Ramos (cell line): Measurements from ENCODE around the gene TTC34.
"Not testable (repeated sequence)": the region's sequence is repeated elsewhere in the genome, so short reads cannot be mapped to it uniquely, and the experiment has no call there.

Source experiments
- in situ Hi-C: fragments of 300-500 bp; cut with MboI; formaldehyde crosslinking; loops from one replicate; pipeline ENCODE4 v1.14.3; 2022; ENCODE audit warnings: low sequenced_read_pairs; ENCODE audit not compliant: unreplicated experiment

The TTC34 gene

DNA sequence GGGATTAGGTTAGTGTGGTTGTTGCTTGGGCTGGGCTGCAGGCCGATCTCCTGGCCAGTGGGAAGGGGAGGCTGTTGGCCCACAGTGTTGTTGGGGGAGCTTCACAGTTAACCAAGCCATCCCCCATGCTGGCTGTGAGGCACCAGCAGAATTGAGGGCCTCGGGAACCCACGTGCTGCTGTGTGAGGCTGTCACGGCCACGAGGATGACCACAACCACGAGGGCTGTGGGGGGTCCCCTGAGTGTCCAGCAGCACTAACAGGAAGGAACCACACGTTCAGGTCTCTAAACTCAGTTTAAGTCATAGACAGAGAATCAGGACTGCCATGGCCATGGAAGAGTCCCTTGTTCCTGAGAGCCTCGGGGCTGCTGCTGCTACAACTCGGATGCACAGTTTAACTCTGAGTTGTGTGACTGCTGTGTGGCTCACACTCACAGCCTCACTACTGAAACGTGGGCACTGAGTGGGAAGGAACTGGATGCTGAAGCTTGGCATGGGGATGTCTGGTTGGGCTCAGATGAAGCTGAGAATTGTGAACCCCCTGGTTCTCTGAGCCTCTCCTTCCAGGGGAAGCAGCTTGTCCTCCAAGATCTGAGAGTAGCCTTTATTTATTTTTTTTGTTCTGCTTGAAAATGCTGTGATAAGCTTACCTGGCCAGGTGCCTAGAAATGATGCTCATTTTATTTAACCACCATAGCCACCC, 163.9 kb downstream of the TTC34 start:
- in situ Hi-C loops: no loop called here

GRCh38 chr1:2636733-2637132, 164.8 kb downstream of the TTC34 start:
- in situ Hi-C loops: no loop called here

DNA sequence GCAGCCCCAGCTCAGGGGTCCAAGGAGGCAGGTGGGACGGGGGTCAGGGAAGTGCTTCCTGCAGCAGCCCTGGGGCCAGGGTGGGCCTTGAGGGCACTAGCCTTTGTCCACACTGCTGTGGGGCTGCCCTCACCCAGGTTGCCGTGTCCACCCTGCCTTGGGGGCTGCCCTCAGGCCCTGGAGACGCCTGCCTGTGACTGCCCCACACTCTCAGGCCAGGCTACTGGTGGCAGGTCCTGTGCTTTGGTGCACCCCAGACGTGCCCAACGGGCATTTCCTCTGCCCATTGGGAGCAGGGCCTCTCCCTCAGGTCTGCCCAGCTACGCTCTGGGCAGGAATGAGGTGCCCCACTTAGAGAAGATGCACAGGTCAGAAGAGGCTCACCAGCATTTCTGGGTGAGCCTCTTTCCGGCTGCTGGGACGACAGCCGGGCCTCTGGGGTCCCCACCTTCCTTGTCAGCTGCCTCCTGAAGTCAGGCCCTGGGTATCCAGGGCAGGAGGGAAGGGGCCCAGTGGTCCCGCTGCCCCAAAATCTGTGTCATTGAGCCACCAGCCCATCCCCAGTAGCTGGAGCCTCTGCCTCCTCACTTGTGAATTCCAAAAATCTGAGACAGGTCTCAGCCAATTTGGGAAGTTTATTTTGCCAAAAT, 166.0 kb downstream of the TTC34 start:
- in situ Hi-C loops: no loop called here

DNA sequence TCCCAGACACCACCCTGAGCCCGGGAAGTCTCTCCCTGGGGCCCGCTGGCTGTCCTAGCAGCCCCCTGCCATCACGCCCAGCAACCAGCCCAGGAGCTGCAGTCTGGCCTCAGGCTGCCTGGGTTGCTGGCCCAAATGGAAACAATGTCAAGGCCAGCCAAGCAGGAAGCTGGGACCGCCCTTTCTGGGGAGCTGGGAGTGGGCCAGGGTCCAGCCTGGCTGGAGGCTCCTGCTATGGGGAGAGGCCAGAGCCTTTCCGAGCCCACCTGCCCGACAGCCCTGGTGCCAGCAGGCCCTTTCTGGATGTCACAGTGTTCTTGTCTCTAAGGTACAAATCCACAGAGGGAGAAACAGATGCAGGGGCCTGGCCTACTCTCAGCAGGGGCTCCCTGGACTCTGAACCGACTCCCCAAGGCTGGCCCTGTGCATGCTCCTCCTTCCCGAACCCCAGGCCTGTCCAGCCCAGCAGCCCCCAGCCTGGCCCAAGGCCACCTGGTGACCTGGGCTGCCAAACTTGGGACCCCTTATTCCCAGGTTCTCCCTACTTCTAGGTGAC, 167.5 kb downstream of the TTC34 start:
- in situ Hi-C loops: no loop called here

DNA sequence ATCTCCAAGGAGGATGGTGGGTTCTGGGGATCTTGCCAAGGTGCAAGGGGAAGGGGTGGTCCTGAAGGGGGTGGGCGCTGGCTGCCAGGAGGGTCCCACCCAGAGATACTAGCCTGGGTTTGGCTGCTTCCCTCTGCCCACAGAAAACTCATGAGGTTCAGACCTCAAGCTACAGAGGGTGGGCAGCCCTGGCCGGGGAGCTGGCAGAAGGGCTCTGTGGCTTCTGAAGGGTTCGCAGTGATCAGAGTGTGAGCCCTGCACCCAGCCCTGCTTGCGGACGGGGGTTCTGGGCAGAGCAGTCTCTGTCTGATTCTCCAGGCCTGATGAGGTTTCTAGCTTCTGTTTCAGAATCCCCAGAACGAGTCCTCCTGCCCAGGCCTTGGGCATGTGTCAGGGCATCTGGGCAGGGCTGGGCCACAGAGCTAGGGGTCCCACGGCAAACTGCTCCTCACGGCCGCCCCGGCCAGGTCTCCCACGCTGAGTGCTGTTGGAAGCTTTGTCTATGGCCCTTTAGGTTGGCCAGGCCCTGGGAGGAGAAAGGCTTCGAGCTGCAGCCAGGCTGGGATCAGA, 168.0 kb downstream of the TTC34 start:
- in situ Hi-C loops: no loop called here

DNA sequence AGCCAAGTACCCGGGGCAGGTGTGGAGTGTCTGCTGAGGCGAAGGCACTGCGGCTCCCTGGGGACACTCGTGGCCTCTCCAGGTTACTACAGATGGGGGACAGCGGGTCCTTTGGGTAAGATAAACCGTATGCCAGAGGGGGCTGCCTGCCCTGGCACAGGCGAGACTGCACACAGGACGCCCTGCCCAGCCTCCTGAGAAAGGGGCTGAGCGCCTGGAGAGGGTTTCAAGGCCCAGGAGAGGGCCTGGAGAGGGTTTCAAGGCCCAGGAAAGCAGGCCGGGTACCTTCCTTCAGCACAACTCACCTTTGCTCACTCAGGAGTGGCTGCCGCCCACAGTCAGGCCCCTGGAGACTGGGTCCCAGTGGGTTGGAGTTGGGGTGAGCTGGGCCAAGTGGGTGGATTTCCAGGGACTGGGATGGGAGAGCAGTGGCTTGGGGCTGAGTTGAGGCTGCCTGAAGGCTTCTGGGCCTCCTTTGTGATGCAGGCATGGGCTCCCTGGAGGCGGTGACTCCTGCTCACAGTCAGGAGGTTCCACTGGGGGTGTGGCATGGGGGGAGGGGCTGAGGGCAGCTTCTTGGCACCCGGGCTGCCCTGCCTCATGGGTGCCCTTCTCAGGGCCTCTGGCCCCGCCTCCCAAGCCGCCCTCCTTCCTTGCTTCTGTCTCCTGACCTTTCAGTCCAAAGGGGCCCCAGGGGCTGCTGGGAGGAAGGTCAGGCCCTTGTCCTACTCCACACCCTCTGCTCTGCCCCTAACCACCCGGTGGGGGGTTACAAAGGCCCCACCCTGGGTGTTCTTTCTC, 168.7 kb downstream of the TTC34 start, which contains the start of gene MMEL1:
Gene MMEL1 (minus strand): TSS at position 456 of the 801 bp plus-strand sequence. CDS start 3,532 bp downstream, outside the sequence.
- in situ Hi-C loops: no loop called here

DNA sequence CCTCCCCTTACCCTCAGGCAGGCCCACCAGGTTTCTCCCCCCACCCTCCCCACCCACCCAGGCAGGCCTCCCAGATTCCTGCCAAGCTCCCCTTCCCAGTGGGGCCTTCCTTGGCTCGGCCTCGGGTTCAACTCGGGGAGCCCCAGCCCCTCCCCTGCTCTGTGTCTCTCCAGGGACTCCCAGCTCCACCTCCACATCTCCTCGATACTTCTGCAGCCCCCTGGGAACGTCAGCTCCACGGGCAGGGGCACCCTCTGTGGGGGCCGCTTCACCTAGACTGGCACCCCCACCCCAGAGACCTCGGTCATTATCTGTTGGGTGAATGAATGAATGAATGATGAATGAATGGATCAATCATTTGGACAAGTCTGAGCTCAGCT, 169.5 kb downstream of the TTC34 start:
- in situ Hi-C loops: no loop called here

- in situ Hi-C loops: no loop called here
These were observed 170.1 kb downstream of the TTC34 start for GRCh38 chr1:2631136-2632050.

DNA sequence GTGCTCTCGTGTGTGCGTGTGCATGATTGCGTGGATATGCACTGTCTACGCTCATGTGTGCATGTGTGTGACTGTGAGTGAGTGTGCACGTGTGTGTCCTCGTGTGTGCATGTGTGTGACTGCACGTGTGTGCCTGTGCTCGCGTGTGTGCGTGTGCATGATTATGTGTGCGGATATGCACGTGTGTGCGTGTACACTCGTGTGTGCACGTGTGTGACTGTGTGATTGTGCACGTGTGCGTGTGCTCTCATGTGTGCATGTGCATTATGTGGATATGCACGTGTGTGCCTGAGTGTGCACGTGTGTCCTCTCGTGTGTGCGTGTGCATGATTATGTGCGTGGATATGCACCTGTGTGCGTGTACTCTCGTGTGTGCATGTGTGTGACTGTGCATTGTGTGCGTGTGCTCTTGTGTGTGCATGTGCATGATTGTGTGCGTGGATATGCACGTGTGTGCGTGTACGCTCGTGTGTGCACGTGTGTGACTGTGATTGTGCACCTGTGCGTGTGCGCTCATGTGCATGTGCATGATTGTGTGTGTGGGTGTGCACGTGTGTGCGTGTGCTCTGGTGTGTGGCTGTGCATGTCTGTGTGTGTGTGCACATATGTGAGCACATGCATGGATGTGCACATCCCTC, 170.9 kb downstream of the TTC34 start:
- in situ Hi-C loops: no loop called here

DNA sequence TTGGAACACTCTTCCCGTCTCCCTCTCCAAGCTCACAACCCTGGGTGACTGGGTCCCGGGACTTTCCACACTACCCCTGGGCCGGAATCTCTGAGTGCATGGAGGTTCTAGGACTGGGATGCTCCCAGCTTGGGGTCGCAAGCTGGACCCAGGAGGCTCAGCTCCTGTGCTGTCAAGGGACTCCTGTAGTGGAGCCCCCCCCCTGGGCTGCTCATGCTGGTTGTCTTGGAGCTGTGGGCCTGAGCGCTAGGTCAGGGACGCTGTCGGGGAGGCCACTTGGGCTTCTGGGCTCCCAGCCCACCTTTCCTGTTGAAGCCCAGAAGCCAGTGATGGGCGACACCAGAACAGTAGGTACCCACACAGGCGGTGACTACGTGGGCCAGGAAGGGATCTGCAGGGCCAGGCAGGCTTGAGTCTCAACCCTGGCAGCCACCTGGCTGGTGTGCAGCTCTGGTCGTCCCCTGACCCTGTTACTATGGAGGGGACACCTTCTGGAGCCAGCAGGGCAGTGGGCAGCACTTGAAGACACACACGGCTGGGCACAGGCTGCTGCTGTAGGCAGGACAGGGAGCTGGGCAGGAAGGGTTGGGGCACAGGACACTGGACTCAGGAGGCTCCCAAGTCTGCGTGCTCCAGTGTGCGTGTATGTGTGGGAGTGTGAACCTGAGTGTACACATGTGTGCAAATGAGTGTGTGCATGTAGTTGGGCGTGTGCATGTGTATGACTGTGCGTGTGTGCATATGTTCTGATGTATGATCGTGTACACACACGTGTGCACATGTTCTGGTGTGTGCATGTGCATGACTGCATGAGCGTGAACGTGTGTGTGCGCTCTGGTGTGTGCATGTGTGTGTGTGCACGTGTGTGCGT, 171.6 kb downstream of the TTC34 start:
- in situ Hi-C loops: no loop called here

DNA sequence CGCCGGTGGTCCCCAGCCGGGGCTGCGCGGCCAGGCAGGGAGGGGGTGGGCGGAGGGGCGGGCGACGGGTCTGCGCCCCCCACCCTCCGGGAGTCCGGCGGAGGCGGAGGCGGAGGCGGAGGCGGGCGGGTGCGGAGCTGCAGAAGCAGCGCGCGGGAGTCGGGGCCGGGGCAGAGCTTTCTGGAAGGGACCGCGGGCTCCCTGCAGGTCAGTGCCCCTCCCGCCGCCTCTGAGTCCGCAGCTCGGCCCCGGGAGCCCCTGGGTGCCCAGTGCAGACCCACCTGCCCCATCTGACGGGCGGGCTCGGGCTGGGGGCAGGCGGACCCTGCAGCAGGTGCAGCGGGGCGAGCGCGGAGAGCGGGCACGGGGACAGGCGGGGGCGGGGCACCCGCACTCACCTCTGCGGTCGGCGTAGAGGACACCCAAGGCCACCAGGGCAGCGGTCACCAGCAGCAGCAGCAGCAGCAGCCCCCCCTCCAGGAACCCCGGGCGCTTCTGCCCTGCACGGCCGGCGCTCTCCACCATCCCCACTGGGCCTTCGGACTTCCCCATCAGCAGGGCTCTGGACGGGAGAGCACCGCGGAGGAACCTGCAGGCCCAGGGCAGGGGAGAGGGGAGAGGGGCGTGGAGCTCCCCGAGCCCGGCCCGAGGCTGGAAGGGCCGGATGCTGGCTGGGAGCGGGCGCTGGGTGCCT, 172.4 kb downstream of the TTC34 start:
- in situ Hi-C loops: no loop called here

DNA sequence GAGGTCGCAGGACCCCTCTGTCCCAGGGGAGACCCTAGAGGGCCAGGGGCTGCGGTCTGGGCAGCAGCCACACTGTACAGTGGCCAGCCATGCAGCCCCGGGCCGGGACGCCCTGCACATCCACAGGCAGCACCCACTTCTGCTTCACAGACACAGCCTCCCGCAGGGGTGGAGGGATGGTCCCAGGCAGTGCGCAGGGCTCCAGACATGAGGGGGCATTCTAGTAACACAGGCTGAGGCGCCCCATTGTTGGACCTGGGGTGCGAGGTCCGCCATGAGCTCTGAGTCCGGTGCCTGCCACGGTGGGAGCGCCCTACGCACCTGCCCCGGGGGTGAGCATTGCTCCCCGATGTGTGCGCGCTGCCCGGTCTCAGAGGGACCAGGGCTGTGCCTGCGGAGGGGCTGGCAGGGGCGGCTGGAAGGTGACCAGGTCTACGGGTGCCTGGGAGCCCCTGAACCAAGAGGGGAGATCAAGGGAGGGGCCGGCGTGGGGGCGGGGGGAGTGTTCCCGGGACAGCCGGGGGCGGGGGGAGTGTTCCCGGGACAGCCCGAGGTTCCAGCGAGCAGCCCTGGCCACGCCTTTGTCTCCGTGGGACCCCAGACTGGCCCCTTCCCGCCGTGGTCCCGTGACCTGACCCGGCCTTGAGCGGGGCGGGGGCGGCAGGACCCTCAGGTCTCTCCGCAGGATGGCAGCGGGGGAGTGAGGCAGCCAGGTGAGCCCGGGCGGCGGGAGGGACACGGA, 173.1 kb downstream of the TTC34 start:
- in situ Hi-C loops: no loop called here

- in situ Hi-C loops: no loop called here
These were observed 173.7 kb downstream of the TTC34 start for GRCh38 chr1:2627746-2628145.

- in situ Hi-C loops: not testable (repeated sequence)
These were observed 175.7 kb downstream of the TTC34 start for GRCh38 chr1:2625748-2626147.

- in situ Hi-C loops: no loop called here
These were observed 176.2 kb downstream of the TTC34 start for GRCh38 chr1:2625311-2625710.

DNA sequence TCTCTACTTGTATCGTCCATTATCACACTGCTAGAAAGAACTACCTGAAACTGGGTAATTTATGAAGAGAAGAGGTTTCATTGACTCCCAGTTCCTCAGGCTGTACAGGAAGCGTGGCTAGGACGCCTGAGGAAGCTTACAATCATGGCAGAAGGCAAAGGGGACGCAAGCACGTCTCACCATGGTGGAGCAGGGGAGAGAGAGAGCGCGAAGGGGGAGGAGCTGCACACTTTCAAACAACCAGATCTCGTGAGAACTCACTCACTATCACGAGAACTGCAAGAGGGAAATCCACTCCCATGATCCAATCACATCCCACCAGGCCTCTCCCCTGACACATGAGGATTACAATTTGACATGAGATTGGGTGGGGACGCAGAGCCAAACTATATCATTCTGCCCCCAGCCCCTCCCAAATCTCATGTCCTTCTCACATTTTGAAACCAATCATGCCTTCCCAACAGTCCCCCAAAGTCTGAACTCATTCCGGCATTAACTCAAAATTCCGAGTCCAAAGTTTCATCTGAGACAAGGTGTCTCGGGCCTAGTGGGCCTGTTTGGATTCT, 176.7 kb downstream of the TTC34 start:
- in situ Hi-C loops: no loop called here
